ENCODE data around the gene ARHGEF12. TPM values are rescaled to one million over a fixed set of nuclear protein-coding genes. Genes with fewer than 3 reads are reported as not detected.

The ARHGEF12 gene
- polyA plus RNA-seq, 1 donor (not counting 4 experiments of a cell fraction or from before 2014, with no cell fraction given) = 28.8 TPM

DNA sequence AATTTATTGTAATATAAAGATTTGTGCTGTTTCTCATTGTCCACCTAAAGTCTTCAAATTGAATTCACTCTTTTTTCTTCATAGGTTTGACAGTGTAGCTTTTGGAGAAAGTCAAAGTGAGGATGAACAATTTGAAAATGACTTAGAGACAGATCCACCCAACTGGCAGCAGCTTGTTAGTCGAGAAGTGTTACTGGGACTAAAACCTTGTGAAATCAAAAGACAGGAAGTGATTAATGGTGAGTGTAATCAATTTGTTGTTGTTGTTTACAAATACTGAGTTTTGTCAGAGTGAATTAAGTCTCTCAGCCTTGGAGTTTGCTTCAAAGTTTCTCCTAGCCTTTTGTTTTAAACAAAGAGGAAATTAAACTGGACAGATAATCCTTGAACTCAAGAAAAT is 121.8 kb downstream of the ARHGEF12 start:
- H3K9me1 ChIP-seq (ENCODE audit: control insufficient read depth, extremely low read depth, insufficient read depth, low read length) = no peaks in the 10 kb centered on the region
- TF ChIP-seq, protein P1, sequence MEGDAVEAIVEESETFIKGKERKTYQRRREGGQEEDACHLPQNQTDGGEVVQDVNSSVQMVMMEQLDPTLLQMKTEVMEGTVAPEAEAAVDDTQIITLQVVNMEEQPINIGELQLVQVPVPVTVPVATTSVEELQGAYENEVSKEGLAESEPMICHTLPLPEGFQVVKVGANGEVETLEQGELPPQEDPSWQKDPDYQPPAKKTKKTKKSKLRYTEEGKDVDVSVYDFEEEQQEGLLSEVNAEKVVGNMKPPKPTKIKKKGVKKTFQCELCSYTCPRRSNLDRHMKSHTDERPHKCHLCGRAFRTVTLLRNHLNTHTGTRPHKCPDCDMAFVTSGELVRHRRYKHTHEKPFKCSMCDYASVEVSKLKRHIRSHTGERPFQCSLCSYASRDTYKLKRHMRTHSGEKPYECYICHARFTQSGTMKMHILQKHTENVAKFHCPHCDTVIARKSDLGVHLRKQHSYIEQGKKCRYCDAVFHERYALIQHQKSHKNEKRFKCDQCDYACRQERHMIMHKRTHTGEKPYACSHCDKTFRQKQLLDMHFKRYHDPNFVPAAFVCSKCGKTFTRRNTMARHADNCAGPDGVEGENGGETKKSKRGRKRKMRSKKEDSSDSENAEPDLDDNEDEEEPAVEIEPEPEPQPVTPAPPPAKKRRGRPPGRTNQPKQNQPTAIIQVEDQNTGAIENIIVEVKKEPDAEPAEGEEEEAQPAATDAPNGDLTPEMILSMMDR (optimal IDR thresholded peaks at IDR 0.05 in 1 of 3, IDR thresholded peaks at IDR 0.05 in 1 of 3, conservative IDR thresholded peaks at IDR 0.05 in 1 of 3; ENCODE audit: extremely low read depth in 1 of 3, insufficient read depth in 2 of 3, low read length in 3 of 3) = no peak
- TF ChIP-seq EZH2 (IDR thresholded peaks at IDR 0.05; ENCODE audit: low read length) = no peak
- H3K9me3 ChIP-seq (ENCODE audit: control insufficient read depth, low read depth, low read length) = no peaks in the 10 kb centered on the region
- no peak overlapping the region for H3K4me2 ChIP-seq (ENCODE audit: control insufficient read depth, extremely low read depth, insufficient read depth, low read depth, low read length)
- H2AFZ ChIP-seq (ENCODE audit: control insufficient read depth, low read length) = no peak overlapping the region
- H3K27me3 ChIP-seq (ENCODE audit: control insufficient read depth, extremely low read depth, insufficient read depth, low read length) = no peaks in the 10 kb centered on the region
- FAIRE-seq (no peak), DNase-seq (ENCODE audit: low read depth, low spot score) (no peak)
- dilution Hi-C loops (cut with MboI; ENCODE audit: extremely low pct_ligation_motif_present, low sequenced_read_pairs) = no loop called here
- H3K4me3 ChIP-seq (ENCODE audit: control insufficient read depth in 2 of 3, extremely low read depth in 1 of 3, insufficient read depth in 2 of 3, low read depth in 1 of 3, low read length in 3 of 3) = no peak overlapping the region
- no peak overlapping the region for H3K9ac ChIP-seq (ENCODE audit: control insufficient read depth, extremely low read depth, insufficient read depth, low read length)
- H4K20me1 ChIP-seq (ENCODE audit: control insufficient read depth, extremely low read depth, insufficient read depth, low read length) = no peaks in the 10 kb centered on the region
- no peaks in the 10 kb centered on the region for H3K79me2 ChIP-seq (ENCODE audit: control insufficient read depth, insufficient read depth, low read length)
- H3K4me1 ChIP-seq (ENCODE audit: control insufficient read depth, extremely low read depth, insufficient read depth, low read length) = peaks cover 13% of the 10 kb centered on the region
- peaks cover 8 to 27% of the 10 kb centered on the region in 2 experiments for H3K36me3 ChIP-seq (ENCODE audit: control insufficient read depth in 2 of 2, extremely low read depth in 1 of 2, insufficient read depth in 2 of 2, low read length in 2 of 2)
- no peak overlapping the region for H3K27ac ChIP-seq (ENCODE audit: control insufficient read depth, insufficient read depth, low read length)

DNA sequence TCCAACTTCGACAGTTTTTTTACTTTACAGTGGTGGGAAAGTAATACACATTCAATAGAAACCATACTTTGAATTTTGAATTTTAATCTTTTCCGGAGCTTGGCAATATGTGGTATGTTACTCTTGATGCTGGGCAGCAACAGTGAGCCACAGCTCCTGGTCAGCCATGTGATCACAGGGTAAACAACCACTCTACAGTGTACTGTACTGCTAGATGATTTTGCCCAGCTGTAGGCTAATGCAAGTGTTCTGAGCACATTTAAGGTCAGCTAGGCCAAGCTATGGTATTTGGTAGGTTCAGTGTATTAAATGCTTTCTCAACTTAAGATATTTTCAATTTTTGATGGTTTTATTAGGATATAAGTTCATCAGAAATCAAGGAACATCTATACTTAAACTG is 126.6 kb downstream of the ARHGEF12 start:
- H3K4me1 ChIP-seq (ENCODE audit: control insufficient read depth, extremely low read depth, insufficient read depth, low read length) = peaks cover 9% of the 10 kb centered on the region
- no peak for FAIRE-seq
- dilution Hi-C loops (cut with MboI; ENCODE audit: extremely low pct_ligation_motif_present, low sequenced_read_pairs) = no loop called here
- H2AFZ ChIP-seq (ENCODE audit: control insufficient read depth, low read length) = no peak overlapping the region
- TF ChIP-seq, protein P1 (optimal IDR thresholded peaks at IDR 0.05 in 1 of 3, IDR thresholded peaks at IDR 0.05 in 1 of 3, conservative IDR thresholded peaks at IDR 0.05 in 1 of 3; ENCODE audit: extremely low read depth in 1 of 3, insufficient read depth in 2 of 3, low read length in 3 of 3) = no peak
- TF ChIP-seq EZH2 (IDR thresholded peaks at IDR 0.05; ENCODE audit: low read length) = no peak
- no peaks in the 10 kb centered on the region for H3K9me1 ChIP-seq (ENCODE audit: control insufficient read depth, extremely low read depth, insufficient read depth, low read length)
- DNase-seq (ENCODE audit: low read depth, low spot score) = no peak
- H4K20me1 ChIP-seq (ENCODE audit: control insufficient read depth, extremely low read depth, insufficient read depth, low read length) = no peaks in the 10 kb centered on the region
- no peaks in the 10 kb centered on the region for H3K79me2 ChIP-seq (ENCODE audit: control insufficient read depth, insufficient read depth, low read length)
- H3K27ac ChIP-seq (ENCODE audit: control insufficient read depth, insufficient read depth, low read length) = no peak overlapping the region
- no peak overlapping the region for H3K4me2 ChIP-seq (ENCODE audit: control insufficient read depth, extremely low read depth, insufficient read depth, low read depth, low read length)
- no peak overlapping the region for H3K9ac ChIP-seq (ENCODE audit: control insufficient read depth, extremely low read depth, insufficient read depth, low read length)
- H3K9me3 ChIP-seq (ENCODE audit: control insufficient read depth, low read depth, low read length) = no peaks in the 10 kb centered on the region
- no peak overlapping the region for H3K4me3 ChIP-seq (ENCODE audit: control insufficient read depth in 2 of 3, extremely low read depth in 1 of 3, insufficient read depth in 2 of 3, low read depth in 1 of 3, low read length in 3 of 3)
- peaks cover 10 to 23% of the 10 kb centered on the region in 2 experiments for H3K36me3 ChIP-seq (ENCODE audit: control insufficient read depth in 2 of 2, extremely low read depth in 1 of 2, insufficient read depth in 2 of 2, low read length in 2 of 2)
- no peaks in the 10 kb centered on the region for H3K27me3 ChIP-seq (ENCODE audit: control insufficient read depth, extremely low read depth, insufficient read depth, low read length)
